Measurements from ENCODE around the gene ACOT7. TPM values are rescaled to one million over a fixed set of nuclear protein-coding genes. Genes with fewer than 3 reads are reported as not detected.
A peak's percentile ranks its signal among the peaks of the same experiment; 100 is the strongest.

The ACOT7 gene
- total and polyA plus RNA-seq, 2 of the 13 experiments (the other 11 are each of a cell fraction or from before 2014, with no cell fraction given) = 33.0 to 55.8 TPM

- TF ChIP-seq TERF1 (CRISPR knock-in tag; IDR thresholded peaks at IDR 0.05) (no peak), MAZ (IDR thresholded peaks at IDR 0.05; ENCODE audit: borderline replicate concordance, low read depth, low read length) (peak; percentile 35; the same call in 1 of the 2 replicates), MAZ (CRISPR knock-in tag; IDR thresholded peaks at IDR 0.05; ENCODE audit: low read depth) (no peak), ZMYM4 (CRISPR knock-in tag; IDR thresholded peaks at IDR 0.05) (peak; percentile 23; the same call in 1 of the 2 replicates), HNF1B (CRISPR knock-in tag; IDR thresholded peaks at IDR 0.05) (no peak), MATR3 (CRISPR knock-in tag; IDR thresholded peaks at IDR 0.05) (no peak), XRCC5 (optimal IDR thresholded peaks at IDR 0.05; ENCODE audit: low read length) (peak; percentile 23), IRF2 (CRISPR knock-in tag; IDR thresholded peaks at IDR 0.05) (no peak), TEAD2 (CRISPR knock-in tag; IDR thresholded peaks at IDR 0.05) (no peak), TFDP1 (CRISPR knock-in tag; IDR thresholded peaks at IDR 0.05; ENCODE audit: borderline replicate concordance) (no peak), ZBTB33 (CRISPR knock-in tag; IDR thresholded peaks at IDR 0.05) (peak; percentile 85; the same call in 1 of the 2 replicates), TBX2 (CRISPR knock-in tag; IDR thresholded peaks at IDR 0.05; ENCODE audit: borderline replicate concordance) (no peak), SMC3 (IDR thresholded peaks at IDR 0.05; ENCODE audit: low read length) (peak; percentile 16; the same call in 1 of the 2 replicates), CTCF (CRISPR knock-in tag; IDR thresholded peaks at IDR 0.05) (peak; percentile 79), ZNF121 (CRISPR knock-in tag; IDR thresholded peaks at IDR 0.05) (no peak), BATF2 (CRISPR knock-in tag; IDR thresholded peaks at IDR 0.05) (no peak), ZNF792 (CRISPR knock-in tag; IDR thresholded peaks at IDR 0.05) (no peak), ZNF138 (CRISPR knock-in tag; IDR thresholded peaks at IDR 0.05; ENCODE audit: low read depth) (no peak), ZBTB14 (CRISPR knock-in tag; IDR thresholded peaks at IDR 0.05) (no peak), ZNF549 (CRISPR knock-in tag; IDR thresholded peaks at IDR 0.05) (no peak), ZNF225 (CRISPR knock-in tag; IDR thresholded peaks at IDR 0.05) (no peak)
These were observed 15.3 kb downstream of the ACOT7 start (continued) for GRCh38 chr1:6378096-6378746.

All from HepG2 (cell line).